HPDE6-E6E7 (cell line): Measurements from ENCODE around the gene SEL1L.
"Not testable (repeated sequence)": the region's sequence is repeated elsewhere in the genome, so short reads cannot be mapped to it uniquely, and the experiment has no call there.

Source experiments
- DNase-seq: peaks from one replicate; pipeline ENCODE4 v3.0.0; 2011; ENCODE audit warnings: missing footprints; ENCODE audit errors: extremely low spot score

The SEL1L gene

GRCh38 chr14:81447021-81447764 is 86.5 kb downstream of the SEL1L start:
- no peak for DNase-seq

- no peak for DNase-seq
Observed at GRCh38 chr14:81446279-81447007, 87.2 kb downstream of the SEL1L start.

GRCh38 chr14:81441626-81442134 is 92.0 kb downstream of the SEL1L start:
- DNase-seq = no peak

GRCh38 chr14:81440041-81440440 is 93.6 kb downstream of the SEL1L start:
- no peak for DNase-seq

- no peak for DNase-seq
Observed at GRCh38 chr14:81437244-81437643, 96.4 kb downstream of the SEL1L start.

GRCh38 chr14:81436296-81437138 is 97.1 kb downstream of the SEL1L start:
- DNase-seq = peak; percentile 95

GRCh38 chr14:81435391-81436295 is 98.0 kb downstream of the SEL1L start:
- peak; percentile 81 for DNase-seq

- no peak for DNase-seq
Observed at GRCh38 chr14:81435048-81435390, 98.6 kb downstream of the SEL1L start.

GRCh38 chr14:81434230-81434629 is 99.4 kb downstream of the SEL1L start:
- no peak for DNase-seq

- DNase-seq = no peak
Observed at GRCh38 chr14:81433378-81433777, 100.3 kb downstream of the SEL1L start.

GRCh38 chr14:81432219-81432661 is 101.4 kb downstream of the SEL1L start:
- DNase-seq = peak; percentile 45

- DNase-seq = no peak
Observed at GRCh38 chr14:81430235-81430634, 103.4 kb downstream of the SEL1L start.

- DNase-seq = not testable (repeated sequence)
Observed at GRCh38 chr14:81429749-81430148, 103.9 kb downstream of the SEL1L start.

GRCh38 chr14:81429028-81429427 is 104.6 kb downstream of the SEL1L start:
- no peak for DNase-seq

GRCh38 chr14:81427348-81428058 is 106.2 kb downstream of the SEL1L start:
- no peak for DNase-seq

- no peak for DNase-seq
Observed at GRCh38 chr14:81423504-81423903, 110.1 kb downstream of the SEL1L start.
